ENCODE results near the gene USPL1. TPM values are rescaled to one million over a fixed set of nuclear protein-coding genes. Genes with fewer than 3 reads are reported as not detected.

Gene USPL1
- polyA plus RNA-seq, 1 donor from 2014 or later, result 60.1 TPM

DNA sequence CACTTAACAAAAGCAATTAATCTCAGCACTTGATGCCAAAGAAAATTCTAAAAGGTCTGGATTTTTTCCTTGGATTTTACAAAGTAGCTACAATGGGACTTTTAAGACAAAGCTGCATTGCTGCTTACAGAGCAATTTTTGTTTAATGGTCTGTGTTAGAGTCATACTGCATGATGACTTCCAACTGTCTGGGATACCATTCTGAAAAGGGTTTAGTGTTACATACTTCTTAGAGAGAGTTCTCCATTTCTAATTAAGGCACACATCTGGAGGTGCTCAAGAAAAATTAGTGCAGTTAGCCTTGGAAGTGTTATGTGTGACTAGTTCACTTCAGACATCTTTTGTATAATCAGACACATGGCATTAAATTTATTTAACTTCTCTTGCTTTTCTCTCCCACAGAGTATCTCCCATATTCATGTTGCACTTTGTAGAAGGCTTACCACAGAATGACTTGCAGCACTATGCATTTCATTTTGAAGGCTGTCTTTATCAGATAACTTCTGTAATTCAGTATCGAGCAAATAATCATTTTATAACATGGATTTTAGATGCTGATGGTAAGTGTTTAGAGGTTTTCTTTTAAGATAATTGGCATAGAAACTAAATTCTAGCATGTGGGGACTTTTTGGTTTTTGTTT is 35.1 kb downstream of the USPL1 start:
- Histone ChIP-seq H3K4me3 (ENCODE audit: low read length) (no peak overlapping the region), H3K9ac (ENCODE audit: low read length) (no peak overlapping the region), H3F3A (ENCODE audit: insufficient read depth, low read length, poor library complexity, severe bottlenecking) (no peaks in the 10 kb centered on the region), H3K9me2 (ENCODE audit: insufficient read depth, low read length) (no peaks in the 10 kb centered on the region), H3K79me2 (replicated peaks; ENCODE audit: insufficient read depth, low read length) (no peaks in the 10 kb centered on the region), H3K4me2 (ENCODE audit: low read length) (no peak overlapping the region), H3K27me3 (ENCODE audit: insufficient read depth, low read depth, low read length) (no peaks in the 10 kb centered on the region), H3K27ac (ENCODE audit: low read length) (no peak overlapping the region), H3K9me3 (ENCODE audit: low read length) (no peaks in the 10 kb centered on the region), H4K20me1 (ENCODE audit: insufficient read depth) (no peaks in the 10 kb centered on the region), H3K36me3 (ENCODE audit: insufficient read depth, low read length) (peaks cover 14% of the 10 kb centered on the region), H2AFZ (ENCODE audit: low read depth, low read length) (no peak overlapping the region)
- no peak for TF ChIP-seq POLR2AphosphoS5 (IDR thresholded peaks at IDR 0.05)
- TF ChIP-seq EP300 (conservative IDR thresholded peaks at IDR 0.05; ENCODE audit: poor library complexity, severe bottlenecking), result no peak
- TF ChIP-seq RAD21 (conservative IDR thresholded peaks at IDR 0.05), result no peak
- no peak for TF ChIP-seq EZH2 (IDR thresholded peaks at IDR 0.05; ENCODE audit: borderline replicate concordance, insufficient read depth, low read length, poor library complexity, severe bottlenecking)
- TF ChIP-seq, protein P1, sequence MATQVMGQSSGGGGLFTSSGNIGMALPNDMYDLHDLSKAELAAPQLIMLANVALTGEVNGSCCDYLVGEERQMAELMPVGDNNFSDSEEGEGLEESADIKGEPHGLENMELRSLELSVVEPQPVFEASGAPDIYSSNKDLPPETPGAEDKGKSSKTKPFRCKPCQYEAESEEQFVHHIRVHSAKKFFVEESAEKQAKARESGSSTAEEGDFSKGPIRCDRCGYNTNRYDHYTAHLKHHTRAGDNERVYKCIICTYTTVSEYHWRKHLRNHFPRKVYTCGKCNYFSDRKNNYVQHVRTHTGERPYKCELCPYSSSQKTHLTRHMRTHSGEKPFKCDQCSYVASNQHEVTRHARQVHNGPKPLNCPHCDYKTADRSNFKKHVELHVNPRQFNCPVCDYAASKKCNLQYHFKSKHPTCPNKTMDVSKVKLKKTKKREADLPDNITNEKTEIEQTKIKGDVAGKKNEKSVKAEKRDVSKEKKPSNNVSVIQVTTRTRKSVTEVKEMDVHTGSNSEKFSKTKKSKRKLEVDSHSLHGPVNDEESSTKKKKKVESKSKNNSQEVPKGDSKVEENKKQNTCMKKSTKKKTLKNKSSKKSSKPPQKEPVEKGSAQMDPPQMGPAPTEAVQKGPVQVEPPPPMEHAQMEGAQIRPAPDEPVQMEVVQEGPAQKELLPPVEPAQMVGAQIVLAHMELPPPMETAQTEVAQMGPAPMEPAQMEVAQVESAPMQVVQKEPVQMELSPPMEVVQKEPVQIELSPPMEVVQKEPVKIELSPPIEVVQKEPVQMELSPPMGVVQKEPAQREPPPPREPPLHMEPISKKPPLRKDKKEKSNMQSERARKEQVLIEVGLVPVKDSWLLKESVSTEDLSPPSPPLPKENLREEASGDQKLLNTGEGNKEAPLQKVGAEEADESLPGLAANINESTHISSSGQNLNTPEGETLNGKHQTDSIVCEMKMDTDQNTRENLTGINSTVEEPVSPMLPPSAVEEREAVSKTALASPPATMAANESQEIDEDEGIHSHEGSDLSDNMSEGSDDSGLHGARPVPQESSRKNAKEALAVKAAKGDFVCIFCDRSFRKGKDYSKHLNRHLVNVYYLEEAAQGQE (IDR thresholded peaks at IDR 0.05; ENCODE audit: borderline replicate concordance), result no peak
- TF ChIP-seq TAF1 (IDR thresholded peaks at IDR 0.05; ENCODE audit: low read depth), result no peak
- TF ChIP-seq MXI1 (conservative IDR thresholded peaks at IDR 0.05; ENCODE audit: poor library complexity, severe bottlenecking), result no peak
- TF ChIP-seq SMC3 (conservative IDR thresholded peaks at IDR 0.05; ENCODE audit: poor library complexity), result no peak
- TF ChIP-seq, protein P2, sequence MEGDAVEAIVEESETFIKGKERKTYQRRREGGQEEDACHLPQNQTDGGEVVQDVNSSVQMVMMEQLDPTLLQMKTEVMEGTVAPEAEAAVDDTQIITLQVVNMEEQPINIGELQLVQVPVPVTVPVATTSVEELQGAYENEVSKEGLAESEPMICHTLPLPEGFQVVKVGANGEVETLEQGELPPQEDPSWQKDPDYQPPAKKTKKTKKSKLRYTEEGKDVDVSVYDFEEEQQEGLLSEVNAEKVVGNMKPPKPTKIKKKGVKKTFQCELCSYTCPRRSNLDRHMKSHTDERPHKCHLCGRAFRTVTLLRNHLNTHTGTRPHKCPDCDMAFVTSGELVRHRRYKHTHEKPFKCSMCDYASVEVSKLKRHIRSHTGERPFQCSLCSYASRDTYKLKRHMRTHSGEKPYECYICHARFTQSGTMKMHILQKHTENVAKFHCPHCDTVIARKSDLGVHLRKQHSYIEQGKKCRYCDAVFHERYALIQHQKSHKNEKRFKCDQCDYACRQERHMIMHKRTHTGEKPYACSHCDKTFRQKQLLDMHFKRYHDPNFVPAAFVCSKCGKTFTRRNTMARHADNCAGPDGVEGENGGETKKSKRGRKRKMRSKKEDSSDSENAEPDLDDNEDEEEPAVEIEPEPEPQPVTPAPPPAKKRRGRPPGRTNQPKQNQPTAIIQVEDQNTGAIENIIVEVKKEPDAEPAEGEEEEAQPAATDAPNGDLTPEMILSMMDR (IDR thresholded peaks at IDR 0.05; ENCODE audit: poor library complexity, severe bottlenecking), result no peak

DNA sequence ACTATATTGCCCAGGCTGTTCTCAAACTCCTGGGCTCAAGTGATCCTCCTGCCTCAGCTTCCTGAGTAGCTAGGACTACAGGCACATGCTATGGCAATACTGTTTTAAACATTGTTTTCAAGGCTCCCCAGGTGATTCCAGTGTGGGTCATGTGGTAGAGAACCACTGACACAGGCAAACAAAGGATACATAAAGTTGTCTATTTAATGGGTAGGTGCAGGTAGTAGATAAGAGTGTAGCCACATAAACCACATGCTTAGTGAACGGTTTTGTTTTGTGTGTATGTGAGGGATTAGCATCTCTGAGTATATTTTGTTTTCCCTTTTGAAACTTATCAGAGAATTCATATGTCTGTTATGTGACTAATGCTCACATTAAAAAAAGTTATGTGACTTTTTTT is 36.7 kb downstream of the USPL1 start:
- TF ChIP-seq, protein P1 (IDR thresholded peaks at IDR 0.05; ENCODE audit: borderline replicate concordance), result no peak
- TF ChIP-seq EP300 (conservative IDR thresholded peaks at IDR 0.05; ENCODE audit: poor library complexity, severe bottlenecking) (no peak), POLR2AphosphoS5 (IDR thresholded peaks at IDR 0.05) (no peak), EZH2 (IDR thresholded peaks at IDR 0.05; ENCODE audit: borderline replicate concordance, insufficient read depth, low read length, poor library complexity, severe bottlenecking) (no peak), RAD21 (conservative IDR thresholded peaks at IDR 0.05) (no peak), MXI1 (conservative IDR thresholded peaks at IDR 0.05; ENCODE audit: poor library complexity, severe bottlenecking) (no peak)
- no peak overlapping the region for H3K9ac ChIP-seq (ENCODE audit: low read length)
- H3K9me2 ChIP-seq (ENCODE audit: insufficient read depth, low read length), result no peaks in the 10 kb centered on the region
- no peak overlapping the region for H3K4me3 ChIP-seq (ENCODE audit: low read length)
- no peak overlapping the region for H3K27ac ChIP-seq (ENCODE audit: low read length)
- no peaks in the 10 kb centered on the region for H3F3A ChIP-seq (ENCODE audit: insufficient read depth, low read length, poor library complexity, severe bottlenecking)
- H3K9me3 ChIP-seq (ENCODE audit: low read length), result no peaks in the 10 kb centered on the region
- no peaks in the 10 kb centered on the region for H4K20me1 ChIP-seq (ENCODE audit: insufficient read depth)
- no peaks in the 10 kb centered on the region for H3K79me2 ChIP-seq (replicated peaks; ENCODE audit: insufficient read depth, low read length)
- H3K4me2 ChIP-seq (ENCODE audit: low read length), result no peak overlapping the region
- no peaks in the 10 kb centered on the region for H3K27me3 ChIP-seq (ENCODE audit: insufficient read depth, low read depth, low read length)
- H3K36me3 ChIP-seq (ENCODE audit: insufficient read depth, low read length), result peaks cover 22% of the 10 kb centered on the region
- H2AFZ ChIP-seq (ENCODE audit: low read depth, low read length), result no peak overlapping the region

All from neural cell (in vitro differentiated cells).